Jurkat, Clone E6-1 (cell line): ENCODE results near the gene PCDHGA10. TPM values are rescaled to one million over a fixed set of nuclear protein-coding genes. Genes with fewer than 3 reads are reported as not detected.
"Not testable (repeated sequence)": the region's sequence is repeated elsewhere in the genome, so short reads cannot be mapped to it uniquely, and the experiment has no call there.

Source experiments
- DNase-seq: peaks from one replicate; pipeline ENCODE4 v3.0.0-alpha.2; 2011; ENCODE audit warnings: low read depth, low spot score
- H3K4me3 ChIP-seq: 2 replicates; pipeline ENCODE4 v1.5.1; 2011; ENCODE audit warnings: mild to moderate bottlenecking, low read length, control low read depth, moderate library complexity
- polyA plus RNA-seq: library from polyadenylated mRNA; unstranded; fragments of >200 nt; gene quantifications from one replicate; pipeline ENCODE4 v1.2.1, GENCODE V29; 2012; ENCODE audit warnings: missing spikeins; ENCODE audit not compliant: insufficient read length, insufficient read depth

Gene PCDHGA10
- polyA plus RNA-seq, result 0.27 TPM

DNA sequence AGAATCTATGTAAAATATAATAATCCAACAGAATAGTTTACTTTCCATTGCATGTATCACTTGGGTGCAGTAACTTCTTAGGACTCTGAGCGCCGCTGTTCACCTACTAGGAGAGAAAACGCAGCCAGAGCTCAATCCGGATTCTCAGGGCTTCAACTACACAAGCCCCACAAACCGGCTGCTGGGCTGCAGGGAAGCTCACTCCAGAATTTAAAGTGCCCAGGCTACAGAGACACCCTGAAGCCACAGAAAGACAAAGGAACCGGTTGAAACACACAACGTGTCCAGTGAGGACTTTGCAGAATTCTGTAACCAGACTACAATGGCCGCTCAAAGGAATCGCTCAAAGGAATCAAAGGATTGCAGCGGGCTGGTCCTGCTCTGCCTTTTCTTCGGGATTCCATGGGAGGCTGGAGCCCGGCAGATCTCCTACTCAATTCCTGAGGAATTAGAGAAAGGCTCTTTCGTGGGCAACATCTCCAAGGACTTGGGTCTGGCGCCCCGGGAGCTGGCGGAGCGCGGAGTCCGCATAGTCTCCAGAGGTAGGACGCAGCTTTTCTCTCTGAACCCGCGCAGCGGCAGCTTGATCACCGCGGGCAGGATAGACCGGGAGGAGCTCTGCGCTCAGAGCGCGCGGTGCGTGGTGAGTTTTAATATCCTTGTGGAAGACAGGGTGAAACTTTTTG, at the start of gene PCDHGA10:
TSS of gene PCDHGA10 (plus strand) at position 134 of the 686 bp plus-strand sequence. CDS start at position 323, 189 bp downstream.
- peak; percentile 70 for DNase-seq
- peak within 1 kb of the TSS; percentile 66 for H3K4me3 ChIP-seq

DNA sequence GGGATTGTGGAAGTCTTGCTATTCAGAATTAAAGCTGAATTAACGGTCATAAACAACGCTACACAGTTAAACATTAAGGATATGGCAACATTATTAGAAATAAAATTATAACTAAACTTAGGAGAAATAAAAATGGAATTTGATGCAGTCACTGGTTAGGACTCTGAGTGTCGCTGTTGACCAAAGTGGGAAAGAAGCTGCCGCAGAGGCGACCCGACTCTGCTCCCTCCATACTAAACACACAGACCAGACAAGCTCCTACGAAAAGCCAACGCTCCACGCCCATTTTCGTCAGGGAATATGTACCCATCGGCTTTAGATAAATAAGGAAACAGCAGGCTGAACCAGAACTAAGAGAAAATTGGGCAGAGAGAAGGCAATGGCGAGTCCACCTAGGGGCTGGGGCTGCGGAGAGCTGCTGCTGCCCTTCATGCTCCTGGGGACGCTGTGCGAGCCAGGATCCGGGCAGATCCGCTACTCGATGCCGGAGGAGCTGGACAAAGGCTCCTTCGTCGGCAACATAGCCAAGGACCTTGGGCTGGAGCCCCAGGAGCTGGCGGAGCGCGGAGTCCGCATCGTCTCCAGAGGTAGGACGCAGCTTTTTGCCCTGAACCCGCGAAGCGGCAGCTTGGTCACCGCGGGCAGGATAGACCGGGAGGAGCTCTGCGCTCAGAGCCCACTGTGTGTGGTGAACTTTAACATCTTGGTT, 48.7 kb upstream of the PCDHGA10 start, which contains the start of gene PCDHGA5:
TSS of gene PCDHGA5 (plus strand) at position 211 of the 709 bp plus-strand sequence. CDS start at position 380, 169 bp downstream.
- DNase-seq, result no peak
- H3K4me3 ChIP-seq, result no peak within 1 kb of the TSS

DNA sequence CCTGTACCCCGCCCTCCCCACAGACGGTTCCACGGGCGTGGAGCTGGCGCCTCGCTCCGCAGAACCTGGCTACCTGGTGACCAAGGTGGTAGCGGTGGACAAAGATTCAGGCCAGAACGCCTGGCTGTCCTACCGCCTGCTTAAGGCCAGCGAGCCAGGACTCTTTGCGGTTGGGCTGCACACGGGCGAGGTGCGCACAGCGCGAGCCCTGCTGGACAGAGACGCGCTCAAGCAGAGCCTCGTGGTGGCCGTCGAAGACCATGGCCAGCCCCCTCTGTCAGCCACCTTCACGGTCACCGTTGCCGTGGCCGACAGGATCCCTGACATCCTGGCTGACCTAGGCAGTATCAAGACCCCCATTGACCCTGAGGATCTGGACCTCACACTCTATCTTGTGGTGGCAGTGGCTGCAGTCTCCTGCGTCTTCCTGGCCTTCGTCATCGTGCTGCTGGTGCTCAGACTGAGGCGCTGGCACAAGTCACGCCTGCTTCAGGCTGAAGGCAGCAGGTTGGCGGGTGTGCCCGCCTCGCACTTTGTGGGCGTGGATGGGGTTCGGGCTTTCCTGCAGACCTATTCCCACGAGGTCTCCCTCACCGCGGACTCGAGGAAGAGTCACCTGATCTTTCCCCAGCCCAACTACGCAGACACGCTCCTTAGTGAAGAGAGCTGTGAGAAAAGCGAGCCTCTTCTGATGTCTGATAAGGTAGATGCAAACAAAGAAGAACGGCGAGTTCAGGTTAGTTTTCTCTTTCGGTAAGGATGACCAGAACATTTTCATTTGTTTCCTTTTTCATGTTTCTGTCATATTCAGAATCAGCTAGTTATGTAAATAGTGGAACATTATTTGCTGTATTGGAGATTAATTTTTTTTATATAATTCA, 46.5 kb upstream of the PCDHGA10 start:
- DNase-seq, result no peak
- no peak overlapping the region for H3K4me3 ChIP-seq

DNA sequence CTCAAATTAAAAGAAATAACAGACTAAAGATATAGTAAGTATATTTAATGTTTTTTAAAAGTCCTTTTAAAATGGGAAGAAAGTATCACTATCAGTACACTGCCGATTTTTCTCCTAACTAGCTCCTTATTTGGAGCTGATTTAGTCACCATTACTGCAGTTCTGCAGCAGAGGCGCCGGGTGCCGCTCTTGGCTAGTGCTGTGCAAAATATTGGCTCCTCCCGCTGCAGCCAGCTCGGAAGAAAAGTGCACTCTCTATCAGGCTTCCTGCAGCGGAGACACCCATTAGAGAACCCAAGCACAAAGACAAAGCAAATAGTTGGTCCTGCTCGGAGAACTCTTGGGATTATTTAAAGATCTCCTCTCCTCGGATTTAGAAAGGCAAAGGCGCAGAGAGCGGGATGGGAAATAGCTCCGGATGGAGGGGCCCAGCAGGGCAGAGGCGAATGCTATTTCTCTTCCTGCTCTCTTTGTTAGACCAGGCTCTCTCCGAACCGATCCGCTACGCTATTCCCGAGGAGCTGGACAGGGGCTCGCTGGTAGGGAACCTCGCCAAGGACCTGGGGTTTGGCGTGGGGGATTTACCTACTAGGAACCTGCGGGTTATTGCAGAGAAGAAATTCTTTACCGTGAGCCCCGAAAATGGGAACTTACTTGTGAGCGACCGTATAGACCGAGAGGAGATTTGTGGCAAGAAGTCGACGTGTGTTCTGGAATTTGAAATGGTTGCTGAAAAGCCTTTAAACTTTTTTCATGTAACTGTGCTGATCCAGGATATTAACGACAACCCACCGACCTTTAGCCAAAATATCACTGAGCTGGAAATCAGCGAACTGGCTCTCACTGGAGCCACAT, 42.6 kb upstream of the PCDHGA10 start, which contains the start of gene PCDHGB3:
TSS of gene PCDHGB3 (plus strand) at position 249 of the 855 bp plus-strand sequence. CDS start at position 402, 153 bp downstream.
- DNase-seq, result no peak
- H3K4me3 ChIP-seq, result no peak within 1 kb of the TSS

DNA sequence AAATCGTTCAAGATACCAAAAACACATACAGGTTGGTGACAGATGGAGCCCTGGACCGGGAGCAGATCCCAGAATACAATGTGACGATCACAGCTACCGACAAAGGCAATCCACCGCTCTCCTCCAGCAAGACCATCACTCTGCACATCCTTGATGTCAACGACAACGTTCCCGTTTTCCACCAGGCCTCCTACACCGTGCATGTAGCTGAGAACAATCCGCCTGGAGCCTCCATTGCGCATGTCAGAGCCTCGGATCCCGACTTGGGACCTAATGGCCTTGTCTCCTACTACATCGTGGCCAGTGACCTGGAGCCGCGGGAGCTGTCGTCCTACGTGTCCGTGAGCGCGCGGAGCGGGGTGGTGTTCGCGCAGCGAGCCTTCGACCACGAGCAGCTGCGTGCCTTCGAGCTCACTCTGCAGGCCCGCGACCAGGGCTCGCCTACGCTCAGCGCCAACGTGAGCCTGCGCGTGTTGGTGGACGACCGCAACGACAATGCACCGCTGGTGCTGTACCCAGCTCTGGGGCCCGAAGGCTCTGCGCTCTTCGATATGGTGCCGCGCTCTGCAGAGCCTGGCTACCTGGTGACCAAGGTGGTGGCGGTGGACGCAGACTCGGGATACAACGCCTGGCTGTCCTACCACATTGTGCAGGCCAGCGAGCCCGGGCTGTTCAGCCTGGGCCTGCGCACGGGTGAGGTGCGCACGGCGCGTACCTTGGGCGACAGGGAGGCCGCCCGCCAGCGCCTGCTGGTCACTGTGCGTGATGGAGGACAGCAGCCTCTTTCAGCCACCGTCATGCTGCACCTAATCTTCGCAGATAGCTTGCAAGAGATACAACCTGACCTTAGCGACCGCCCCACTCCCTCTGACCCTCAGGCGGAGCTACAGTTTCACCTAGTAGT, 41.0 kb upstream of the PCDHGA10 start:
- DNase-seq, result no peak
- H3K4me3 ChIP-seq, result no peak overlapping the region

DNA sequence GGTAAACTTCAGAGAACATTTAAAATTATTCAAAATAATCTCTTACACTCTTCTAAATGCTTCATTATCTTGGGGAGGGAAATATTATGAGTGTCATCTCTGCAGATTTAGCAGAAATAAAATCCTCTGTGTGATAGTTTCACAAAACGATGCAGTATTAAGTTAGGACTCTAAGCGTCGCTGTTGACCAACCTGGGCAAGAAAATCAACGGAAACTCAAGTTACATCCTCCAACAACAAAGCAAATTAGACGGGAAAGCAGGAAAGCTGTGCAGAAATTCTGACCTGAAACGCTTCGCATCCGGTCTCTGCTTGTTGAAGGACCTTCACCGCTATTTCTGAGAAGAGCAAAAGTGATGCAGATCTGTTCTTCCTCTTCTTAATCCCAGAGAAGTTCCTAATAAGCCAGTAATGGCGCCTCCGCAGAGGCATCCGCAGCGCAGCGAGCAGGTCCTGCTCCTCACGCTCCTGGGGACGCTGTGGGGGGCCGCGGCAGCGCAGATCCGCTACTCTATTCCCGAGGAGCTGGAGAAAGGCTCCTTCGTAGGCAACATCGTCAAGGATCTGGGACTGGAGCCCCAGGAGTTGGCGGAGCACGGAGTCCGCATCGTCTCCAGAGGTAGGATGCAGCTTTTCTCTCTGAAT, 39.0 kb upstream of the PCDHGA10 start, which contains the start of gene PCDHGA6:
TSS of gene PCDHGA6 (plus strand) at position 219 of the 645 bp plus-strand sequence. CDS start at position 412, 193 bp downstream.
- DNase-seq, result no peak

DNA sequence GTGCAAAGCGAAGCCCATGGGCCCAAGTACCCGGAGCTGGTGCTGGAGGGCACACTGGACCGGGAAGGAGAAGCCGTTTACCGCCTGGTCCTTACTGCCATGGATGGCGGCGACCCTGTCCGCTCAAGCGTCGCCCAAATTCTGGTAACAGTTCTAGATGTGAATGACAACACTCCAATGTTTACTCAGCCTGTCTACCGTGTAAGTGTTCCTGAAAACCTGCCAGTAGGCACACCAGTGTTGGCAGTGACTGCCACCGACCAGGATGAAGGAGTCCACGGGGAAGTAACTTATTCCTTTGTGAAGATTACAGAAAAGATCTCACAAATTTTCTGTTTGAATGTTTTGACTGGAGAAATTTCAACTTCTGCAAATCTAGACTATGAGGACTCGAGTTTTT, 38.2 kb upstream of the PCDHGA10 start:
- DNase-seq, result no peak
- H3K4me3 ChIP-seq, result no peak overlapping the region

More for the DNA sequence above, 39.0 kb upstream of the PCDHGA10 start, which contains the start of gene PCDHGA6:
- no peak within 1 kb of the TSS for H3K4me3 ChIP-seq

DNA sequence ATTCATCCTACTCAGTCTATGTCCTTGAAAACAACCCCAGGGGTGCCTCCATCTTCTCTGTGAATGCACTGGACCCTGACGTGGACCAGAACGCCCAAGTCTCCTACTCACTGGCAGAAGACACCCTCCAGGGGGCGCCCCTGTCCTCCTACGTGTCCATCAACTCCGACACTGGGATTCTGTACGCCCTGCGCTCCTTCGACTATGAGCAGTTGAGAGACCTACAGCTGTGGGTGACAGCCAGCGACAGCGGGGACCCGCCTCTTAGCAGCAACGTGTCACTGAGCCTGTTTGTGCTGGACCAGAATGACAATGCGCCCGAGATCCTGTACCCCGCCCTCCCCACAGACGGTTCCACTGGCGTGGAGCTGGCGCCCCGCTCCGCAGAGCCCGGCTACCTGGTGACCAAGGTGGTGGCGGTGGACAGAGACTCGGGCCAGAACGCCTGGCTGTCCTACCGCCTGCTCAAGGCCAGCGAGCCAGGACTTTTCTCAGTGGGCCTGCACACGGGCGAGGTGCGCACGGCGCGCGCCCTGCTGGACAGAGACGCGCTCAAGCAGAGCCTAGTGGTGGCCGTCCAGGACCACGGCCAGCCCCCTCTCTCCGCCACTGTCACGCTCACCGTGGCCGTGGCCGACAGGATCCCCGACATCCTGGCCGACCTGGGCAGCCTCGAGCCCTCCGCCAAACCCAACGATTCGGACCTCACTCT, 37.2 kb upstream of the PCDHGA10 start:
- DNase-seq, H3K4me3 ChIP-seq: not testable (repeated sequence)

DNA sequence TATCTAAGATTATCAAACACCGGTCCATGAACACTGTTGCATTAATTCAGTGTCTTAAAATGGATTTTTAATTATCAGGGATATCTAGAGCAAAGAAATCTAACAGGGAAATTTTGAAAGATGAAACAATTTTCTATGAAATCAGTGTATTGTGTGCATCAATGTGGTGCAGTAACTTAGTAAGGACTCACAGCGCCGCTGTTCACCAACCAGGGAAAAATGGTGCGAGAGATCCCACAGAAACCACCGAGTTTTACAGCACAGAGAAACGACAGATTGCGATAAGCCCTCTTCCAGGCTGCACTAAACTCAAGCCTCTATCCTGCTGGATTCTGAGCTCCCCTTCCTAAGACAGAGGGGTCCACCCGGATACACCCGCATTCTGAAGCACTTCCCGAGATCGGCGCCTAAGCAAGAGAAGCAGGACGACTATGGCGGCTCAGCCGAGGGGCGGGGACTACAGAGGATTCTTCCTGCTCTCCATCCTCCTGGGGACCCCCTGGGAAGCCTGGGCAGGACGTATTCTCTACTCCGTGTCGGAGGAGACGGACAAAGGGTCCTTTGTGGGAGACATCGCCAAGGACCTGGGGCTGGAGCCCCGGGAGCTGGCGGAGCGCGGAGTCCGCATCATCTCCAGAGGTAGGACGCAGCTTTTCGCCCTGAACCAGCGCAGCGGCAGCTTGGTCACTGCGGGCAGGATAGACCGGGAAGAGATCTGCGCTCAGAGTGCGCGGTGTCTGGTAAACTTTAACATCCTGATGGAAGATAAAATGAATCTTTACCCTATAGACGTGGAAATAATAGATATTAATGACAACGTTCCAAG, 30.1 kb upstream of the PCDHGA10 start, which contains the start of gene PCDHGA7:
TSS of gene PCDHGA7 (plus strand) at position 274 of the 826 bp plus-strand sequence. CDS start at position 432, 158 bp downstream.
- no peak within 1 kb of the TSS for H3K4me3 ChIP-seq
- DNase-seq, result no peak

DNA sequence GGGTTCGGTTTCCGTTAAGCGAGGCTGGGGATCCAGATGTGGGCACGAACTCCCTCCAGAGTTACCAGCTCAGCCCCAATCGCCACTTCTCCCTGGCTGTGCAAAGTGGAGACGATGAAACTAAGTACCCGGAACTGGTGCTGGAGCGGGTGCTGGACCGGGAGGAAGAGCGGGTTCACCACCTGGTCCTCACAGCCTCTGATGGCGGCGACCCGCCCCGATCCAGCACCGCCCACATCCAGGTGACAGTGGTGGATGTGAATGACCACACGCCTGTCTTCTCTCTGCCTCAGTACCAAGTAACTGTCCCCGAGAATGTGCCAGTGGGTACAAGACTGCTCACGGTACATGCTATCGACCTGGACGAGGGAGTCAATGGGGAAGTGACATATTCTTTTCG, 29.4 kb upstream of the PCDHGA10 start:
- DNase-seq, result no peak
- no peak overlapping the region for H3K4me3 ChIP-seq

DNA sequence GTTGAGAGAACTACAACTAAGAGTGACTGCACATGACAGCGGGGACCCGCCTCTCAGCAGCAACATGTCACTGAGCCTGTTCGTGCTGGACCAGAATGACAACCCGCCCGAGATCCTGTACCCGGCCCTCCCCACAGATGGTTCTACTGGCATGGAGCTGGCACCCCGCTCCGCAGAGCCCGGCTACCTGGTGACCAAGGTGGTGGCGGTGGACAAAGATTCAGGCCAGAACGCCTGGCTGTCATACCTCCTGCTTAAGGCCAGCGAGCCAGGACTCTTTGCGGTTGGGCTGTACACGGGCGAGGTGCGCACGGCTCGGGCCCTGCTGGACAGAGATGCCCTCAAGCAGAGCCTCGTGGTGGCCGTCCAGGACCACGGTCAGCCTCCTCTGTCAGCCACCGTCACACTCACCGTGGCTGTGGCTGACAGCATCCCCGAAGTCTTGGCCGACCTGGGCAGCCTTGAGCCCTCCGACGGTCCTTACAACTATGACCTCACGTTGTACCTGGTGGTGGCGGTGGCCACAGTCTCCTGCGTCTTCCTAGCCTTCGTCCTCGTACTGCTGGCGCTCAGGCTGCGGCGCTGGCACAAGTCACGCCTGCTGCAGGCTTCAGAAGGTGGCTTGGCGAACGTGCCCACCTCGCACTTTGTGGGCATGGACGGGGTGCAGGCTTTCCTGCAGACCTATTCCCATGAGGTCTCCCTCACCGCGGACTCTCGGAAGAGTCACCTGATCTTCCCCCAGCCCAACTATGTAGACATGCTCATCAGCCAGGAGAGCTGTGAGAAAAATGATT, 28.1 kb upstream of the PCDHGA10 start:
- DNase-seq, result no peak
- no peak overlapping the region for H3K4me3 ChIP-seq

DNA sequence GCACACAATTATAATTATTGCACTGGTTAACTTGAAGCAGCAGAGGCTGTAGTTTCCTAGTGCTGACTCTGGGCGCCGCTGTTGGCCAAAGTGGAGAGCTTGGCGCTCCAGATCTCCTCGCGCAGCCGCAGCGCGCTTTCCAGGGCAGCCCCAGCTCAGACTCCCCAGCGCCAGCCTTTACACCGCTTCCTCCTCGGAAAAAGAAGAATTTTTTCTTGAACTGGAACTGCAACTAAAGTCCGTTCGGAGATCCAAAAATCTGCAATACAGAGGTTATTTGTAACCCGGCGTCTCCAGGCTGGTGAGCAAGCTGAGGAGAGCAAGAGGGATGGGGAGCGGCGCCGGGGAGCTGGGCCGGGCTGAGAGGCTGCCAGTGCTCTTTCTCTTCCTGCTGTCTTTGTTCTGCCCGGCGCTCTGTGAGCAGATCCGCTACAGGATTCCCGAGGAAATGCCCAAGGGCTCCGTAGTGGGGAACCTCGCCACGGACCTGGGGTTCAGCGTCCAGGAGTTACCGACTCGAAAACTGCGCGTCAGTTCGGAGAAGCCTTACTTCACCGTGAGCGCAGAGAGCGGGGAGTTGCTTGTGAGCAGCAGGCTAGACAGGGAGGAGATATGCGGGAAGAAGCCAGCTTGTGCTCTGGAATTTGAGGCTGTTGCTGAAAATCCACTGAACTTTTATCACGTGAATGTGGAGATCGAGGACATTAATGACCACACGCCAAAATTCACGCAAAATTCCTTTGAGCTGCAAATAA, 25.1 kb upstream of the PCDHGA10 start, which contains the start of gene PCDHGB4:
TSS of gene PCDHGB4 (plus strand) at position 142 of the 755 bp plus-strand sequence. CDS start at position 329, 187 bp downstream.
- not testable (repeated sequence) for H3K4me3 ChIP-seq, DNase-seq

DNA sequence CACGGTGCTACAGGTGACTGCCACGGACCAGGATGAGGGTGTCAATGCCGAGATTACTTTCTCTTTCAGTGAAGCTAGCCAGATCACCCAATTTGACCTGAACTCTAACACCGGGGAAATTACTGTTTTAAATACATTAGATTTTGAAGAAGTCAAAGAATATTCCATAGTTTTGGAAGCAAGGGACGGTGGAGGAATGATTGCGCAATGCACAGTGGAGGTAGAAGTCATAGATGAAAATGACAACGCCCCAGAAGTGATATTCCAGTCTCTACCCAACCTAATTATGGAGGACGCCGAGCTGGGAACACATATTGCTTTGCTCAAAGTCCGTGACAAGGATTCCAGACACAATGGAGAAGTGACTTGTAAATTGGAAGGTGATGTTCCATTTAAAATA, 24.1 kb upstream of the PCDHGA10 start:
- no peak overlapping the region for H3K4me3 ChIP-seq
- no peak for DNase-seq
